Natural killer cell (primary cell): ENCODE data around the gene PRPF4. TPM values are rescaled to one million over a fixed set of nuclear protein-coding genes. Genes with fewer than 3 reads are reported as not detected.
"Not testable (repeated sequence)": the region's sequence is repeated elsewhere in the genome, so short reads cannot be mapped to it uniquely, and the experiment has no call there.

ENCODE experiments used
- ATAC-seq, 3 donors: fragments of 150-1000 bp in 2 of 3; fragments of 200-7000 bp in 1 of 3; cut with Tn5 transposase; 1 replicate in 1 of 3; 2 replicates in 2 of 3; pipeline ENCODE4 v1.10.0; 2021; ENCODE audit warnings: mild to moderate bottlenecking in 2 of 3, moderate library complexity in 2 of 3
- DNase-seq, 2 donors: peaks; one replicate each; pipeline versions ENCODE4 v3.0.0 to v3.0.0-alpha.2; 2013 to 2021; ENCODE audit warnings: mixed read lengths in 1 of 2
- H3K27ac ChIP-seq: one replicate; pipeline ENCODE4 v1.5.1; 2013; ENCODE audit warnings: mild to moderate bottlenecking, low read length
- H3K27me3 ChIP-seq: one replicate; pipeline ENCODE4 v1.6.1; 2013; ENCODE audit warnings: low read length; ENCODE audit not compliant: control insufficient read depth, insufficient read depth
- H3K36me3 ChIP-seq: one replicate; pipeline ENCODE4 v1.6.1; 2013; ENCODE audit warnings: low read length; ENCODE audit not compliant: control insufficient read depth, insufficient read depth
- H3K4me1 ChIP-seq: one replicate; pipeline ENCODE4 v1.6.1; 2013; ENCODE audit warnings: low read length; ENCODE audit not compliant: control insufficient read depth, insufficient read depth
- H3K4me3 ChIP-seq: one replicate; pipeline ENCODE4 v1.5.1; 2013; ENCODE audit warnings: low read length
- H3K9me3 ChIP-seq: one replicate; pipeline ENCODE4 v1.6.1; 2013; ENCODE audit warnings: low read length; ENCODE audit not compliant: control insufficient read depth, insufficient read depth
- H3K27ac Mint-ChIP-seq, 2 donors: one replicate each; pipeline ENCODE4 v1.8.0; 2022; ENCODE audit warnings: mild to moderate bottlenecking in 2 of 2, mixed read lengths in 2 of 2, moderate library complexity in 1 of 2
- H3K27me3 Mint-ChIP-seq, 2 donors: one replicate each; pipeline ENCODE4 v1.8.0; 2022; ENCODE audit warnings: low read depth in 2 of 2, mixed read lengths in 2 of 2
- H3K36me3 Mint-ChIP-seq: one replicate; pipeline ENCODE4 v1.8.0; 2022; ENCODE audit warnings: mixed read lengths
- H3K4me1 Mint-ChIP-seq, 2 donors: one replicate each; pipeline ENCODE4 v1.8.0; 2022; ENCODE audit warnings: mixed read lengths in 2 of 2
- H3K4me3 Mint-ChIP-seq: one replicate; pipeline ENCODE4 v1.8.0; 2022; ENCODE audit warnings: mild to moderate bottlenecking, moderate library complexity, mixed read lengths
- H3K9me3 Mint-ChIP-seq, 2 donors: one replicate each; pipeline ENCODE4 v1.8.0; 2022; ENCODE audit warnings: mixed read lengths in 2 of 2
- WGBS: methylation state at CpG from one replicate; pipeline ENCODE4 v1.1.7; 2013; ENCODE audit warnings: missing lambda C conversion rate; ENCODE audit not compliant: insufficient coverage; 5-methylcytosine and 5-hydroxymethylcytosine counted together
- intact Hi-C: fragments of 100-400 bp; cut with micrococcal nuclease; formaldehyde crosslinking; loops from one replicate; pipeline ENCODE4 v1.14.2; 2022
- total RNA-seq, 4 donors: library from RNA; stranded (reverse); fragments of 120-200 nt in 1 of 4; gene quantifications; one replicate each; pipeline versions ENCODE4 v1.2.3 to v1.2.4, GENCODE V29; 2013 to 2022
- TF ChIP-seq, protein P1 (sequence below): fragments of 200-600 bp; IDR thresholded peaks from one replicate; pipeline ENCODE4 v1.8.0; 2022; ENCODE audit warnings: antibody characterized with exemption

The PRPF4 gene
- total RNA-seq, 3 donors from 2014 or later (not counting 1 experiment from before 2014, with no cell fraction given), result 16.9 to 23.2 (median 21.1) TPM

DNA sequence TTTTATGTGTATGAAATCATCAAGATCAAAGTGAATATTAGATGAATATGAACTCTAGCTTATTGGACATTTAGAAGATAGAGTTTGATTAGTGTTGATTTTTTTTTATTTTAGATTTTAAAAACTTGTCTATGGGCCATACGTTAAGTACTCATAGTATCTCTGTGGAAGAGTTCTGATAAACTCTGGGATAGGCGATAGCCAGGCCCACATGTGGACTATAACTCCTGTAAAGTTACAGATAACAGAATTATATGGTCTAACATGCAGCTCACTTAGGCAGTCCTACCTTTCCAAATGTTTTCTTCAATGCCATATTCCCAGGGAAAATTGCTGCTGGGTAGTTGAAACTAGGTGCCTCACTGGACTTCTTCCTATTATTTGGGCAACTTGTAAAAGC, 43.8 kb upstream of the PRPF4 start:
- intact Hi-C loops, result no loop called here
- 100% methylated on average over 2 of the region's 2 CpGs for WGBS

DNA sequence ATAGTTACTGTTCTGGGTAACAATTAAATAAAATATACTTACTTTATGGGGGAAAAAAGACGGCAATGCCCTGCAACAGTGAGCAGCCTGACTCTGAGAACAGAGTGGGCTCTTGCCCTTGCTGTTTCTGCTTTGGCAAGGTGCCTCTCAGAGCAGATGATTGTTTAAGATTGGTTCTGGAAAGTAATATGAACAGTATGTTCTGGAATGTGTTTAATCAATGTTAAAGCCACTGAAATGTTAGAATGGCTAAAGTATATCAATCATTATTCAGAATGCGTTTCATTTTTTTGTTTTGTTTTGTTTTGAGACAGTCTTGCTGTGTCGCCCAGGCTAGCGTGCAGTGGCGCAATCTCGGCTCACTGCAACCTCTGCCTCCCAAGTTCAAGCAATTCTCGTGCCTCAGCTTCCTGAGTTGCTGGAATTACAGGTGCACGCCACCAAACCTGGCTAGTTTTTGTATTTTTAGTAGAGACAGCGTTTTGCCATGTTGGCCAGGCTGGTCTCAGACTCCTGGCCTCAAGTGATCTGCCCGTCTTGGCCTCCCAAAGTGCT, 39.7 kb upstream of the PRPF4 start:
- H3K27ac ChIP-seq, H3K4me1 ChIP-seq, H3K27me3 ChIP-seq, ATAC-seq, H3K36me3 ChIP-seq, H3K4me3 ChIP-seq, DNase-seq, H3K36me3 Mint-ChIP-seq, H3K27me3 Mint-ChIP-seq, H3K9me3 Mint-ChIP-seq, intact Hi-C loops, H3K9me3 ChIP-seq, H3K4me3 Mint-ChIP-seq: not testable (repeated sequence)
- WGBS, result 90% methylated on average over 10 of the region's 10 CpGs
- H3K27ac Mint-ChIP-seq, result peak overlapping the region; percentile 93 to 96
- peaks cover 16 to 21% of the 10 kb centered on the region in 2 donors for H3K4me1 Mint-ChIP-seq

More for the DNA sequence above, 43.8 kb upstream of the PRPF4 start:
- no peaks in the 10 kb centered on the region for H3K27me3 ChIP-seq
- H3K4me1 ChIP-seq, result peaks cover 6% of the 10 kb centered on the region
- H3K4me1 Mint-ChIP-seq, result peaks cover 16 to 21% of the 10 kb centered on the region in 2 donors
- no peaks in the 10 kb centered on the region for H3K27me3 Mint-ChIP-seq
- no peak overlapping the region for H3K27ac ChIP-seq
- H3K36me3 Mint-ChIP-seq, result no peaks in the 10 kb centered on the region
- TF ChIP-seq, protein P1, sequence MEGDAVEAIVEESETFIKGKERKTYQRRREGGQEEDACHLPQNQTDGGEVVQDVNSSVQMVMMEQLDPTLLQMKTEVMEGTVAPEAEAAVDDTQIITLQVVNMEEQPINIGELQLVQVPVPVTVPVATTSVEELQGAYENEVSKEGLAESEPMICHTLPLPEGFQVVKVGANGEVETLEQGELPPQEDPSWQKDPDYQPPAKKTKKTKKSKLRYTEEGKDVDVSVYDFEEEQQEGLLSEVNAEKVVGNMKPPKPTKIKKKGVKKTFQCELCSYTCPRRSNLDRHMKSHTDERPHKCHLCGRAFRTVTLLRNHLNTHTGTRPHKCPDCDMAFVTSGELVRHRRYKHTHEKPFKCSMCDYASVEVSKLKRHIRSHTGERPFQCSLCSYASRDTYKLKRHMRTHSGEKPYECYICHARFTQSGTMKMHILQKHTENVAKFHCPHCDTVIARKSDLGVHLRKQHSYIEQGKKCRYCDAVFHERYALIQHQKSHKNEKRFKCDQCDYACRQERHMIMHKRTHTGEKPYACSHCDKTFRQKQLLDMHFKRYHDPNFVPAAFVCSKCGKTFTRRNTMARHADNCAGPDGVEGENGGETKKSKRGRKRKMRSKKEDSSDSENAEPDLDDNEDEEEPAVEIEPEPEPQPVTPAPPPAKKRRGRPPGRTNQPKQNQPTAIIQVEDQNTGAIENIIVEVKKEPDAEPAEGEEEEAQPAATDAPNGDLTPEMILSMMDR, result no peak
- no peaks in the 10 kb centered on the region for H3K36me3 ChIP-seq
- peak overlapping the region; percentile 79 for H3K4me3 Mint-ChIP-seq
- ATAC-seq (no peak), DNase-seq (no peak)
- no peak overlapping the region for H3K4me3 ChIP-seq
- peak overlapping the region; percentile 93 to 96 for H3K27ac Mint-ChIP-seq
- no peaks in the 10 kb centered on the region for H3K9me3 ChIP-seq
- H3K9me3 Mint-ChIP-seq, result no peaks in the 10 kb centered on the region

DNA sequence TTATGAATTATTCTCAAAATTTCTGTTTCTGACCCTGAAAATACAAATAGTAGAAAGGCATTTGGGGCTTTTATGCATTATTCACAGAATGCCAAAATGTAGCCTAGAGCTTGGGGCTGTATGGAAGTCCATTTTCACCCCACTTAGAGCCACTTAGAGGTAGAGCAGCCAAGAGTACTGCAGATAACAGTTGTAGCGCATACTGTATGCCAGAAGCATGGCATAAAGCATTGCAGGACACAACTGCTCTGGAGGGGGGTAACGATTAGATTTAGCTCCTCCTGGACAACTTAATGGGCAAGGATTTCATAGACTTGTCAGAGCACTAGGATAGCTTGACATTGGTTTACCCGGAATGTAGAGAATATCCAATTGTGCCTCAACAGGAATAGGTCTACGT, 38.4 kb upstream of the PRPF4 start:
- peaks cover 6% of the 10 kb centered on the region for H3K4me1 ChIP-seq
- Mint-ChIP-seq H3K4me1 (peaks cover 14 to 19% of the 10 kb centered on the region in 2 donors), H3K9me3 (no peaks in the 10 kb centered on the region), H3K36me3 (no peaks in the 10 kb centered on the region), H3K27me3 (no peaks in the 10 kb centered on the region), H3K27ac (no peak overlapping the region), H3K4me3 (no peak overlapping the region)
- TF ChIP-seq, protein P1, result no peak
- H3K9me3 ChIP-seq, result no peaks in the 10 kb centered on the region
- H3K27ac ChIP-seq, result no peak overlapping the region
- H3K4me3 ChIP-seq, result no peak overlapping the region
- intact Hi-C loops, result no loop called here
- H3K36me3 ChIP-seq, result no peaks in the 10 kb centered on the region
- WGBS, result 95% methylated on average over 4 of the region's 4 CpGs
- no peaks in the 10 kb centered on the region for H3K27me3 ChIP-seq
- ATAC-seq, result no peak
- DNase-seq, result no peak

DNA sequence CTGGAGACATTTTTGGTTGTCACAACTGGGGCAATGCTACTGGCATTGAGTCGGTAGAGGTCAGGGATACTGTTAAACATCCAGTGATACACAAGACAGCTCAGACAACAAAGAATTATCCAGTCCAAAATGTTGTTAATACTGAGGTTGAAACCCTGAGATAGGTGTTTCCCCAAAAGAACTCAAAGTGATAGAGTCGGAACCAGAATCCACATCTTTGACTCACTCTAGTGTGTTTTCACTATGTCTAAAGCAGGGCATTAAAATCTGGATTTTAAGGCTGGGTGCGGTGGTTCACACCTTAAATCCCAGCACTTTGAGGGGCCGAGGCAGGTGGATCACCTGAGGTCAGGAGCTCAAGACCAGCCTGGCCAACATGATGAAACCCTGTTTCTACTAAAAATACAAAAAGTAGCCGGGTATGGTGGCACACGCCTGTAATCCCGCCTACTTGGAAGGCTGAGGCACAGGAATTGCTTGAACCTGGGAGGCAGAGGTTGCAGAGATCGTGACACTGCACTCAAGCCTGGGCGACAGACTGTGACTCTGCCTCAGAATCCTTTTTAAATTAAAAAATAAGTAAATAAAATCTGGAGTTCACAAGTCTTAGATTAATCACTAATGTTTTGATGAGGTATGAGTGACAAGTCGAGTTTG, 37.1 kb upstream of the PRPF4 start:
- intact Hi-C loops, result no loop called here
- no peak for ATAC-seq

More for the DNA sequence above, 37.1 kb upstream of the PRPF4 start:
- Histone ChIP-seq H3K36me3 (no peaks in the 10 kb centered on the region), H3K27ac (no peak overlapping the region), H3K27me3 (no peaks in the 10 kb centered on the region), H3K4me3 (no peak overlapping the region), H3K9me3 (no peaks in the 10 kb centered on the region), H3K4me1 (no peaks in the 10 kb centered on the region)
- no peaks in the 10 kb centered on the region for H3K36me3 Mint-ChIP-seq
- H3K9me3 Mint-ChIP-seq, result no peaks in the 10 kb centered on the region
- H3K4me1 Mint-ChIP-seq, result peaks cover 1 to 6% of the 10 kb centered on the region in 2 donors
- no peaks in the 10 kb centered on the region for H3K27me3 Mint-ChIP-seq
- TF ChIP-seq, protein P1, result no peak
- no peak overlapping the region for H3K4me3 Mint-ChIP-seq
- no peak for DNase-seq
- 92% methylated on average over 10 of the region's 10 CpGs for WGBS
- no peak overlapping the region for H3K27ac Mint-ChIP-seq
